Bone marrow (tissue), 2 donors: Measurements from ENCODE around the gene SUGCT.

ENCODE experiments used
- DNase-seq, 2 donors: peaks; one replicate each; lab custom pipeline; 2025; lab: John Stamatoyannopoulos, UW

Gene SUGCT

DNA sequence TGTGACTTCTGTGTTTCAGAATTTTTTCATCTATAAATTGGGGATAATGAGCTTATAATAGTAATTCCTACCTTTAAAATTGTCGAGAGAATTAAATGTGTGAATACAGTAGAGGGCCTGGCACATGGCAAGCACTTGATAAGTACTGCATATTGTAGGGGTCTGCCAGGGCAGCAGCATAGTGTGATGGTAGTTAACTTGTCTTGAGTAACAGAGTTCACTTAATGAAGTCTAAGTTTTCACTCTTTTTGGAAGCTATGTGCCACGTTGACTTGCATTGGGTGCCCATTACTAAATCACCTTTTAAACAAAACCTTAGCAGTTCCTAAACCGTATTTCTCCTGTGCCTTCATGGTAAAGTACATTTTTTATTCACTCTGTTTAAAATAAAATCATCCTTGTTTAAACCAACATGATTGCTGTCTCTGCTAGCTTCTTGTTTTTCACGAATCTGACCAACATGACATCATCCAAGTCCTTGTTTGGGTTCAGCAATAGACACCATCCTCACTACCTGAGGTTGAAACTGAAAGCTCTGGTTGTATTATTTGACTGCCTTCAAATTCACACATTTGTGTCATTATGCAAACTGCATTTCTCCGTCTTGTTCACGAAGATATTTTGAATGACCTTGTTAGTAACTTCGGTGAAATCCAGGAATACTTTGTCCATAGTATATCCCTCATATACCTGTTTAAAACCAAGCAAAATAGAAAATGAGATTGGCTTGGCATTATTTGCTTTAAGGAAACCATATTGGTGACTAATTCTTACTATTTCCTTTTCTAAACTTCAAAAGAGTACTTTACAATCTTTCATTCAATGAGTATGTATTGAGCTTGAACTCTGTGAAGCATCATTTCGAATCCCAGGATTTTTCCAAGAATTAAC, 340.2 kb downstream of the SUGCT start:
- DNase-seq, result no peak

DNA sequence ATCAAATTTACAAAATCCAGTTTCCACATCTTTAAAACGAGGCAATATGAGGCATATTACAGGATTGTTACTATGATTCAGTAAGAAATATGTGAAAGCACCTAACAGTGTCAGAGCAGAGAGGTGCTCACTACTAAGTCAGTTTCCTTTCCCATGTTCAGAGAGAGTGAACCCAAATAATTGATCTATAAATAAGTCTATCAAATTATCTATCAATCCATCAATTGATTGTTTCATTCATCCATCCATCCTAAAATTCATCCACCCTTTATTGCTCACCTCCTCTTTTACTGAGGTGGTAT, 340.8 kb downstream of the SUGCT start:
- DNase-seq, result no peak

- no peak for DNase-seq
These were observed 342.3 kb downstream of the SUGCT start for GRCh38 chr7:40477094-40477493.

DNA sequence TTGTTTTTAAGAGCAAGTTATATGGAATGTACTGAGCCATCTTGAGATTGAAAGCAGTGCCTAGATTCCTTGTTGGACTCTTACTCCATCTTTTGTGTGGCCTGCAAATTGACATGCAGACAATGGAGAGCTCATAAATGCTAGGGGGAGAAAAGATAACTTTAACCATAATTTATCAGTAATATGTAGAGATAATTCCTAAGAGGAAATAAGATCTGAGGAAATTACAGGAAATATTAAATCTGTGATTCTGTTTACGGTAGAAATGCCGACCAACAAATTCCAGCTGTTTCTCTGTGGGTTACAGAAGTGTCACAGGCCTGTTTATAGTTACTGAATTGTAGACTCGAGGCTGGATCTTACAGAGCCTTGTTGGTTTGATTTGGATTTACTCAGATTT, 348.0 kb downstream of the SUGCT start:
- no peak for DNase-seq

GRCh38 chr7:40483630-40484029, 348.8 kb downstream of the SUGCT start:
- DNase-seq, result no peak

DNA sequence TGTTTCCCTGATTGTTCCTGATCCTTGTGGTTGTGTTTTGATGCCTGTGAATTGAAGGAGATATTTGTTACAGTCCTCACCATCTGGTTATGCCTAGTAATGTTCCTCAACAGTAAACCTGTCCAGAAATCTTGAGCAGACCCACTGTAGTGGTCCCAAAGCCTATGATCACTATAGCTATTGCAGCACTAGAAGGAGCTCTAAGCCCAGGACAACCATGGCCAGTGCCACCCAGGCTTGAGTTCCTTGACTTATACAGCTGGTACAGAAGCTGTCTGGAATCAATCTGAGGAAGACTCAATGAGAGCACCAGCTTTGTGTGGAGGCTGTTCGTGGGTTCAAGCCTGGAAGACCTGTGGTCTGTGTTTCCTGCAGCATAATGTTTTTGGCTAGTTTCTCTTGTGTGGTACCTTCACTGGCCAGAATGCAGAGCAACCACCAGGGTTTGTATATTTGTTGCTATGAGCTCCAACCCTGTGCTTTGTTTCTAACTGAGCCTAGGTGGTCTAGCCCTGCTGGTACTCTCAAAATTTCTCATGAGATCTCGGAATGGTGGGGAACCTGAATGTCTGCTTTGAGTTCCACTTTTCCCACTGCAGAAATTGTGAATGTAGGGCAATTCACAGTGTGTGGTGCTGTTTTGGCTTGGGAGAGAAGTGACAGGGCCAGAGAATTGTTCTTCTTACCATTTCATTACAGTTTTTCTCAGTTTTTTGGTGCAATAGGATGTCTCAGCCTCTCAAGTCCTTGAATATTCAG, 355.2 kb downstream of the SUGCT start:
- DNase-seq, result no peak

- DNase-seq, result no peak
These were observed 355.8 kb downstream of the SUGCT start for GRCh38 chr7:40490603-40490924.

DNA sequence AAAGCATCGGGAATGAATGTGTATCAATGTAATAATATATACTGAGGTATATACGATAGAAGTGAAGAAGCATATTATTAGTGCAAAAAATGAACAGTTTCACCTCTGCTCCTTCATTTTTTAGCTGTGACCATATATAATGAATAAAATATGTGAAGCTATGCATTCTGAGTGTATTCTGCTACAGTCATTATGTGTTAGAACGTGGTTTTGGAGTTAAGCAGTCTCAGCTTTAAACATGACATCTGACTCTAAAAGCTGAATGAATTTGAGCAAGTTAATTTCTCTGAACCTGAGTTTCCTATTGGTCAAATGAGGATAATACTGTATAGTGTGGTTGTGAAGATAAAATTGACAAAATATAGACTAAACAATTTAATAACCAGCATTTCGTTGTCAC, 358.1 kb downstream of the SUGCT start:
- DNase-seq, result no peak

DNA sequence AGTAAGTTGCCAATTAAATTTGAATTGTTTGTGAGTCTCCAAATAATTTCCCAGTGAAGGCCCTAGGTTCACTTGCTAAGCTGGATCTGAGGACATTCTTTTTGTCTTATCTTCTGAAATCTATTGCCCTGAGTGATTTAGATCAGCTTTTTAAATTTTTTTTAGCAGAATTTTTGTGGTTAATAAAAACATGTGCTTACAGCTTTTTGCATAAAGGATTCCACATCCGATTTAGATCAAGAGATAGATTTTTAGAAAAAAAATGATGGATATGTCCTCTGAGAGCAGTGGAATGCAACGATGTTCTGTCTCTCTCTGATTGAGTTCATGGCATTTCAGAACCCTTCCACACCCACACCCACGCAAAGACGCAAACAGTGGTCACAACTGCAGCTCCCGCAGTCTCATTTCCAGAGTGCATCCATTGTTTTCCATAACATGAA, 358.8 kb downstream of the SUGCT start:
- DNase-seq, result no peak

DNA sequence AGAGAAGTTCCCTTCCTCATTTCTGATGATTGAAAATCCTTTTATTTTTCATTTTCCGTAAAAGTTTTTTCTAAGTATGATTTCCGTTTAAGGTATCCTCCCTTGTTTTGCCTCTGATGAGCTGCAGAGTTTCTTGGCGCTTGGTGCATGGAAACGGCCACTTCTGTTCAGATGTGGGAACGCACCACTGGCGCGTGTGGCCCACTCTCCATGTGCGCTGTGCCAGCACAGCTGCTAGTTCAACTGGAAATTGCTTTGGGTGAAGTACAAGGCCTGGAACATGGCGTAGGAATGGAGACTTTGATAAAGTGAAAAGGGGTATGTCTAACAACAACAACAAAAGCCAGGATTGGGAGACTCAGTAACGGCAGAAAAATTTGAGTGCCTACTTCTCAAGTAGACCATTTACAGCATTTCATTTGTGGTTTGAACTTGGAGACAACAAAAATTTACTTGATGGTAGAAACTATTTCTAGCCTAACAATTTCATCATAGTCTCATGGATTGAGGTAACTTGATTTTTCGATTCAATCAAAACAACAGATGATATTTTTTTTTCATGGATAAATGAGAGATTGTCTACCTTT, 364.2 kb downstream of the SUGCT start:
- no peak for DNase-seq

DNA sequence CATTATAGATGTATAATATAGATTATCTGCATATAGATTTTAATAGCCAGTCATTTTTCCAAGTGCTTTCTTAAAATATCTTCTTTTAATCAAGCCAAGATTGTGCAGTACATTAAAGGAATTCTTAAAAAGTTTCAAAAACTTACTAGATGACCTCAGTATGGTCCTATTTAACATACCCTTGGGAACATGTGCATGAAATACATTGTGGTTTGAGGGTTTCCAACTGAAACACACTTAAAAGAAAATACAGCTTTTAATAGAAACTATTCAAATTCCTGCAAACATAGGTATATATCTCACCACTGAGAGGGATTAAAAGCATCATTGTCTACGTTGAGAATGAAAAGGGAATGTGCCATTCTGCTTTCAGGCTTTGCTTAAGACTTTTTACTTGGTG, 364.9 kb downstream of the SUGCT start:
- no peak for DNase-seq

- DNase-seq, result no peak
These were observed 365.4 kb downstream of the SUGCT start for GRCh38 chr7:40500219-40500618.

GRCh38 chr7:40502359-40502758, 367.6 kb downstream of the SUGCT start:
- no peak for DNase-seq

DNA sequence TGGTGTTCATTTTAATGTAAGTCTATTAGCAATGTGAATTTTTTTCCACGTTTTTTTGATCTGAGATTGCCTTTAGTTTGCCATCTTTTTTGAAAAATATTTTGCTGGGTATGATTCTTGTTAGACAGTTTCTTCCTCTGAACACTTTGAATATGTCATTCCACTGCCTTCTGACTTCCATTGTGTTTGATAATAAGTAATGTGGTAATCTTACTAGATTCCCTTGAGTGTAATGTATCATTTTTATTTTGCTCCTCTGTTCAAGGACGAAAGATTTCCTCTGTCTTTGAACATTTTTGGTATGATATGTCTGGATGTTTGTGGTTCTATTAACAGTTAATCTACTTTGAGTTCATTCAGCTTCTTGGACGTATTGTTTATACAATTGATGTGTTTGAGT, 371.4 kb downstream of the SUGCT start:
- DNase-seq, result no peak

DNA sequence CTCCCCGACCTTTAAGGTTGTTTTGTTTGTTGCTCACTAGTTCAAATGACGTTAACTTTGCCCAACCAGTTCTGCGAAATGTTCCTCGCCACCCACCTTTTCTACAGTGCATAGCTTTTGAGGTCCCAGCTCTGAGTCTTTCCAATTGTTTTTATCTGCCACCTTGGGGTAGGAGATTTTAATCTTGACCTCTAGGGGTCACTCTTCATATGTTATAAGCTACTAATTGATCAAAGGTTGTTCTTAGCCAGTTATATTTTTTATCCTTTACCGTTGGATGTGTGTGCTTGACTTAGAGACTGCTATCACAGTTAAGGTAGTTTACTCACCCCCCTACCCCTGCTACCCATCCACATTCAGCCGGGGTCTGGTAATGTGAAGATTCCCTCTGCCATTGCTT, 372.4 kb downstream of the SUGCT start:
- peak in 1 of 2 donors; percentile 26 for DNase-seq

- no peak for DNase-seq
These were observed 374.6 kb downstream of the SUGCT start for GRCh38 chr7:40509287-40509996.

DNA sequence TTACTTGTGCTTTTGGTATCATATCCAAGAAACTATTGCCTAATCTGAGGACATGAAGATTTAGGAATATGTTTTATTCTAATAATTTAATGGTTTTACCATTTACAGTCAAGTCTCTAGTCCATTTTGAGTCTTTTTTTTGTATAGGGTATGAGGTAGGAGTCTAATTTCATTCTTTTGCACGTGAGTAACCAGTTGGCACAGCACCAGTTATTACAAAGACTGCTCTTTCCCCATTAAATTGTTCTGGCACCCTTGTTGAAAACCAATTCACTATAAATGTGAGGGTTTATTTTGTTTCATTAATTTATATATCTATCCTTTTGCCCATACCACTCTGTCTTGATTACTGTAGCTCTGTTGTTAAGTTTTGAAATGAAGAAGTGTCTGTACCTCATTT, 381.6 kb downstream of the SUGCT start:
- no peak for DNase-seq

DNA sequence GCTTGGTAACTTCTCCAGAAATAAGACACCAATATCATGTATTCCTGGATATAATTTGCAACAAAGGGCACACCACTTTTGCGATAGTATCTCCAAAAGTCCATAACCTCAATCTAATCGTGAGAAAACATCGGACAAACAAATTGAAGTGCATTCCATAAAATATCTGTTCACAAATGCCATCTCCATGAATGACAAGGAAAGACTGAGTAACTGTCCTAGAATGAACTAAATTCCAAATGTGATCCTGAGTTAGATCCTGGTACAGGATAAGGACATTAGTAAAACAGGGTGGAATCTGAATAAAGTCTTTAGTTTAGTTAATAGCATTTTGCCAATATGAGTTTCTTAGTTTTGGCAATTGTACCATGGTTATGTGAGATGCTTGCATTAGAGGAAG, 384.2 kb downstream of the SUGCT start:
- DNase-seq, result no peak

DNA sequence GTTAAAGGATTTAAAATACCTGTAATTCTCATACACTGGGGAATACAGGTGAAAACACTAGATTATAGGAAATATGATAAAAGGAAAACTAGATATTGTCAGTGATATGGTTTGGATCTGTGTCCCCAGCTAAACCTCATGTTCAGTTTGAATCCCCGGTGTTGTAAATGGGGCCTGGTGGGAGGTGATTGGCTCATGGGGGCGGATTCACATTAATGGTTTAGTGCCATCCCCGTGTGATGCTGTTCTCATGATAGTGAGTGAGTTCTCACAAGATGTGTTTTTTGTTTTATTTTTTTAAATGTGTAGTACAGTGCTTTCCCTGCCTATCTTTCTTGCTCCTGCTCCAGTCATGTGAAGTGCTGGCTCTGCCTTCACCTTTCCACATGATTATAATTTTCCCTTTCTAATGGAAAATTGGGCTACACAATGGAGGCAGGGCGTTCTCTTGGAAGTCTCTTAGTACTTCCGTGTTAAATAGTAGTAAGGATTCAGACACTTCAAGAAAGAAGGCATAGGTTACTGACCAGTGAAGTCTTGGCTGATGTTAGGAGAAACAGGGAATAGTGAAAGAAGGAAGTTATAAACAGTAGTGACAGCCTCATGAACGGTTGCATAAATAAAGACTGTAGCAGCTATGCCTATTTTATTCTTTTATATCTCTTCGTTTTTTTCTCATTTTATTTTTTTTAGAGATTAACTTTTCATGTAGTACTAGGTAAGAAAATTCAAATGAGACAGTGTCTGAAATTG, 386.4 kb downstream of the SUGCT start:
- DNase-seq, result no peak

DNA sequence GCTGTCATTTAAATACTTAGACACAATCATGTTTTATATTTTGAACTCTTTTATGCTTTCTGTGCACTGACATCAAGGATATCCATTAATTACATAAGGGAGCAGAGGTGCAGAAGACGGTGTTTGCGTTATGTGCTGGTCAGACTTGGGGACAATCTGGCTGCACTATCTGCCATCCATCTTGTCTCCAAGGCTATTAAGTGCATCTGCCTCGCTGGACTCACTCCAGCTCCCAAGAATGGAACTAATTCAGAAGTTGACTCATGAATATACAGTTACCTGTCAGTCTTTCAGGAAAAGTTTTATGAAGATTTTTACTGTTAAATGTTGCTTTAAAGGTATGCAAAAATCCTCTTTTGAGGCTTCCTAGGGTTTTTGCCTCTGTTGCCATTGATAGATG, 391.0 kb downstream of the SUGCT start:
- DNase-seq, result no peak

GRCh38 chr7:40526951-40527715, 392.3 kb downstream of the SUGCT start:
- no peak for DNase-seq
